Epidermal melanocyte (primary cell): Measurements from ENCODE around the gene TMEM232.
"Not testable (repeated sequence)": the region's sequence is repeated elsewhere in the genome, so short reads cannot be mapped to it uniquely, and the experiment has no call there.

ENCODE experiments used
- DNase-seq: peaks from one replicate; pipeline ENCODE4 v3.0.0; 2011; ENCODE audit warnings: low spot score; ENCODE audit not compliant: insufficient read length

TMEM232 gene

GRCh38 chr5:110707260-110707844 is 19.1 kb downstream of the TMEM232 start:
- no peak for DNase-seq

GRCh38 chr5:110705349-110705748 is 21.1 kb downstream of the TMEM232 start:
- no peak for DNase-seq

GRCh38 chr5:110703481-110703880 is 23.0 kb downstream of the TMEM232 start:
- no peak for DNase-seq

DNA sequence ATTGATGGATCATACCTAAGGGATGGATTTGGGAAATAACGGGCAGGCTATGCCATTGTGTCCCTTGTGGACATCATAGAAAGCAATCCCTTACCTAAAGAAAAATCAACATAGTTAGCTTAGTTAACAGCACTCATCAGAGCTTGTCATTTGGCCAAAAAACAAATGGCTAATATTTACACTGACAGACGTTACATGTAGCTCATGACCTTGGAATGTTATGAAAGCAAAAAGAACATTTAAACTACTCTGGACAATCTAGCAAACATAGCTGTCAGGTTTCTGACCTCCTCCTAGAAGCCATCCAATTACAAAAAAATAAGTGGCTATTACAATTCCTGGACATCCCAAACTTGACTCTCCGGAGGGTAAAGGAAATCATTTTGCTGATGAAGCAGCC is 23.8 kb downstream of the TMEM232 start:
- DNase-seq: no peak

- DNase-seq: no peak
Observed at GRCh38 chr5:110702300-110702699, 24.2 kb downstream of the TMEM232 start.

DNA sequence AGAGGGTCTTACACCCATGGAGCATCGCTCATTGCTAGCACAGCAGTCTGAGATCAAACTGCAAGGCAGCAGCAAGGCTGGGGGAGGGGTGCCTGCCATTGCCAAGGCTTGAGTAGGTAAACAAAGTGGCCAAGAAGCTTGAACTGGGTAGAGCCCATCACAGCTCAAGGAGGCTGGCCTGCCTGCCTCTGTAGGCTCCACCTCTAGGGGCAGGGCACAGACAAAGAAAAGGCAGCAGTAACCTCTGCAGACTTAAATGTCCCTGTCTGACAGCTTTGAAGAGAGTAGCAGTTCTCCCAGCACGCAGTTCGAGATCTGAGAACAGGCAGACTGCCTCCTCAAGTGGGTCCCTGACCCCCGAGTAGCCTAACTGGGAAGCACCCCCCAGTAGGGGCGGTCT is 33.8 kb downstream of the TMEM232 start:
- not testable (repeated sequence) for DNase-seq

- DNase-seq: not testable (repeated sequence)
Observed at GRCh38 chr5:110690587-110690986, 35.9 kb downstream of the TMEM232 start.

- no peak for DNase-seq
Observed at GRCh38 chr5:110687485-110687884, 39.0 kb downstream of the TMEM232 start.

DNA sequence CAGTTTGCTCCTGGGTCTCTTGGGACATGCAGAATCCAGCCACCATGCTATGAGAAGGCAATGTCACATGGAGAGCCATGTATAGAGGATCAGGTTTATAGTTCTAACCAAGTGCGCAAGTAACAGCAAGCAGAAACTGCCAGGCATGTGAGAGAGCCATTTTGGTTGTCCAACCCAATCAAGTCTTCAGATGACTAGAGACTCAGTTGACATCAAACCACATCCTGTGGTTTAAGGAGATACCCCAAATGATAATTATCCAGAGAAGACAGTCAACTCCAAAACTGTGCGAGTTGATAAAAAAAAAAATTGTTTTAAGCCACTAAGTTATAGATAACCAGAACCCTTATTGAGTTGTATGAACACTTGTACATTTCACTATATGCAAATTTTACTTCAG is 40.2 kb downstream of the TMEM232 start:
- no peak for DNase-seq

GRCh38 chr5:110681953-110682352 is 44.5 kb downstream of the TMEM232 start:
- DNase-seq: no peak

DNA sequence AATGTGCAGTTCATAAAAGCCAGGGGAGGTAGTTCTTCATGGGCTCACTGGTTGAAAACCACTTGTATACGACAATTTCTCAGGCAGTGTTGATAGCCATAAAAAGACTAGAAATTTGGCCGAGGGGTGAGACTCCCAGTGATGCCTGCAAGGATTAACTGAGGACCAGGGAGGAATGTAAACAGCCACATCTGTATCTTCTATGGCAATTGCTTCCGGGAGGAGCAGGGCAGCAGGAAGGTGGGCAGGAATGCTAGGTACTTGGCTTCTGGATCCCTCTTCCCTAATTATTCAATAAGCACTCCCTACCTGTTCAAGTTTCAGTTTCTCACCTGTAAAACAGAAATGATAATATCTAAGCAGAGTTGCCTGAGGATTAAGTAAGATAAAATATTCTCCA is 45.4 kb downstream of the TMEM232 start:
- DNase-seq: no peak

DNA sequence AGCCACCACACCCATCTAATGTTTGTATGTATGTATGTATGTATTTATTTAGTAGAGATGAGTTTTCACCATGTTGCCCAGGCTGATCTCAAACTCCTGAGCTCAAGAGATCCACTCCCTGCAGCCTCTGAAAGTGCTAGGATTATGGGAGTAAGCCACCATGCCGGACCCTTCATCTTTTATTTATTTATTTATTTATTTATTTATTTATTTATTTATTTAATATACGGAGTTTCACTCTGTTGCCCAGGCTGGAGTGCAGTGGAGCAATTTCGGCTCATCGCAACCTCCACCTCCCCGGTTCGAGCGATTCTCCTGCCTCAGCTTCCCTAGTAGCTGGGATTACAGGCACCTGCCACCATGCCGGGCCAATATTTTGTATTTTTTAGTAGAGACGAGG is 49.9 kb downstream of the TMEM232 start:
- not testable (repeated sequence) for DNase-seq

DNA sequence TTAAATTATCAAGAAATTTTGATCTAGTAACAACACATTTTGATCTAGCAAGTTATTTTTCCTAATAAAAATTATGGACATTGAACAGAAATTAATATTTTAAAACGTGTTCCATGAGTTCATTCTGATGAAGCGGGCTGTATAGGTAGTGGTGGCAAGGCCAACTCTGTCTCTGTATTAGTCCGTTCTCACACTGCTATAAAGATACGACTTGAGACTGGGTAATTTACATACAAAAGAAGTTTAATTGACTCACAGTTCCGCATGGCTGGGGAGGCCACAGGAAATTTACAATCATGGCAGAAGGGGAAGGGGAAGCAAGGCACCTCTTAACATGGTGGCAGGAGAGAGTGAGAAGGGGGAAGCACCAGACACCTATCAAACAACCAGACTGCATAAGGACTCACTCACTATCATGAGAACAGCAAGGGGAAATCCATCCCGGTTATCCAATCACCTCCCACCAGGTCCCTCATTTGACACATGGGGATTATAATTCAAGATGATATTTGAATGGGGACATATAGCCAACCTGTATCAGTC is 61.2 kb downstream of the TMEM232 start:
- no peak for DNase-seq

- no peak for DNase-seq
Observed at GRCh38 chr5:110663525-110663924, 62.9 kb downstream of the TMEM232 start.

DNA sequence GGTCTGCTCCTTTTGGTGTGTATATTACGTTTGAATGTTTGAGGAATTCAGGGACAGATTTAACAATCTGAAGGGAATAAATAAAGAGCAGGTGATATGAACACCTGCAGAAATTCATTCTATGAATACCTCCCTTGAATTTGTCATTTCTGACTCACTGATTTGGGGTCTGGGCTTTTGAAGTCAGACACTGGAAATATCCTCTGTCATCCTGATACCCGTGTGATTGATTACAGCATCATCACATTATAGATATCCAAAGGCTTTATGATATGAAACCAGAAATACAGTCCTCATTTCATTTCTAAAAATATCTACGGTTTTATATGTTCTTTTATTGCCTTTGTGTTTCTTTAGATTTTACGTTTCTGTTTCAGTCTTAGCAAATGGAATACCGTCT is 68.5 kb downstream of the TMEM232 start:
- DNase-seq: no peak

DNA sequence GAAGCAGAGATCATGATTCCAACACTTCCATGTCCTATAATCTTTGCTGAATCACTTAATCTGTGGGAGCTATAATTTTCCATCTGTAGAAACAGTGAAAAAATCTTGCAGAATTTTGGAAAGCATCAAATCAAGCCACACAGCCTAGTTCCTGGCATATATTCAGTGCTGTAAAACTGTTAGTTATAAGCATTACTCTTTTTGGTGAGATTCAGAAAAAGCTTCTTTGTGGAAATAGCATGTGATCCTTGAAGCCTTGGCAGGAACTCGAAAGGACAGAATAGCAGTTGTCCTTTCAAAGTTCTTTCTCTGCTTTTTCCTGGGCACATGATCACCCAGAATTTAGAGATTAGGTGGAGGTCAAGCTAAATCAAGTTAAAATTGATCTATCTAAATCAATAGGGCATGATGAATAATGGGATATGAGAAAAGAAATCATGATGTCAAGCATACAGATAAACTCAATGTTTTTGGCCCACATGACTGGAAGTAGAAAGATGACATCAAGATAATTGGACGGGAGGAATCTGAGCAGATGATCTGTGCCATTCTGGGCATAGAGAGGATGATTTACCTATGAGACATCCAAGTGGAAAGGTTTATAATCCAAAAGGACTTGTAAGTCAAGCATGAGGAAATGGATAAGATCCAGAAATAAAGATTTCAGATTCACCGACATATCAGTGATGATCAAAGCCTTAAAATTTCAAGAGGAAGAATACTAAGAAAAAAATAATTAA is 73.1 kb downstream of the TMEM232 start:
- DNase-seq: no peak

GRCh38 chr5:110651507-110651906 is 75.0 kb downstream of the TMEM232 start:
- no peak for DNase-seq

DNA sequence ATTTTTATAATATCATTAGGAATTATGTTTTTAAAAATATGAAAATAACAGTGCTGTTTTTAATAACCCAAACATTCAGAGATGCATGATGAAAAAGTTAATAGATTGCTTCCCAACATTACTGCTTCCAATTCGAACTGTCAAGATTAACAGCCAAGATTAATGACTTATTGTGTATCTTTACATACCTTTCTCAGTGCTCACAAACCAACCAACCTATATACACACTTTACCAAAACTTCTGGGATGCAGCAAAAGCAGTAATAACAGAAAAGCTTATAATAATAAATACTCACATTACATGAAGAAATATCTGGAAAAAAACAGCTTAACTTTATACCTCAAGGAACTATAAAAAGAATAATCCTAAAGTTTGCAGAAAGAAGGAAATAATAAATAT is 82.1 kb downstream of the TMEM232 start:
- no peak for DNase-seq

DNA sequence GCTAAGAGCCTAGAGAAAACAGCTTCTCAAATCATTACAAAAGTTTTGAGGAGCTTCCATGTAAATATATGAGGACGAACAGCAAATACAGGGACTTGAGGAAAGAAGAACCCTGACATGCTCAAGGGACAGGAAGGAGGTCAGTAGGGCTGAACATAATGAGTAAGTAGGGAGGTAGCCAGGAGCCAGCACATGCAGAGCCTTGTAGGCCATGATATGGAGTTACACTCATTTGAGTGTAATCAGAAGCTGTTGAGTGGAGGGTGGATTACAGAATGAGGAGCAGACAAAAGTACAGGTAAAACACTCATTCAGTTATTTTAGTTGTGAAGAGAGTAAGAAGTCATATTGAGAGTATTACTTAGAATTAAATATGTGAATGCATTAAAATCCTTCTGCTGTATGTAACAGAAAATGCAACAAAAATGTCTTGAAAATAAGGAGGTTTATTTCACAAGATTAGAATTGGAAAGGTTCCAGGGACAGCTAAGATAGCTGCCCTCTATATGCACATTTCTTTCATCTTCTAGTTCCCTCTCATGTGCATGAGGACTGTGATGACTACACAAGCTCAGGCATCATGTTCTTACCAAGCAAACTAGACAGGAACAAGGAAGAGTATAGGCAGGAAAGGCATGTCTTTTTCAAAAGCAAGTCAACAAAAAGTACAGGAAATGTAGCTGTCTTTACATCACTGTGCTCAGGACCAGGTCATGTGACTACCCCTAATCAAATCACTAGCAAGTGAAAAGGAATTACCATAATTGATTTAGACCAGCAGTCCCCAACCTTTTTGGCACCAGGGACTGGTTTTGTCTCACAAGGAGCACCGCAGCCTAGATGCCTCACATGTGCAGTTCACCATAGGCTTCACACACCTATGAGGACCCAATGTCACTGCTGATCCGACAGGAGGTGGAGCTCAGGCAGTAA is 87.2 kb downstream of the TMEM232 start:
- DNase-seq: no peak

DNA sequence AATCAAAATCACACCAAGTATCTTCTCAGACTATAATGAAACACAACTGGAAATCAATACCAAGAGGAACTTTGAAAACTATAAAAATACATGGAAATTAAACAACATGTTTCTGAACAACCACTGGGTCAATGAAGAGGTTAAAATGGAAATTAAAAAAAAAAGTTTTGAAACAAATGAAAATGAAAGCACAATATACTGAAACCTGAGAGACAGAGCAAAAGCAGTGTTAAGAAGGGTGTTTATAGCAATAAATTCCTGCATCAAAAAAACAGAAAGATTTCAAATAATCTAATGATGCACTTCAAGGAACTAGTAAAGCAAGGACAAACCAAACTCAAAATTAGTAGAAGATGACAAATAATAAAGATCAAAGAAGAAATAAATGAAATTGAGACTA is 92.0 kb downstream of the TMEM232 start:
- DNase-seq: no peak

DNA sequence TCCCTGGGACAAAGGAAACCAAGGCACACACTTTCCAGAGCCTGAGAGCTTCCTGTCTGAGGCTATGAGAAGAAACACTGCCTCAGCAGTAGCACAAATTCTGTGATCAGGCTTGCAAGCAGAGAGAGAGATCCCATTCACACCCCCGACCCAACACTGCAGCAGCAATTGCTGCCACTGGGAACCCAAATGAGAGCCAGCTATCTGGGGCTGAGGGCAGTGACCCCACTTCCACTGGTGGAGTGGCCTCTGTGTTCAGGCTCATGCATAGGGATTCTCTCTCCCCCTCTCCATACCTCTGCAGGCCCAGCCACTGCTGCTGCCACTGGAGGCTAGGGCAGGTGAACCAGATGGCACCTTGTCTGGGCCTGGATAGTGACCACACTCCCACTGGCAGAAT is 95.2 kb downstream of the TMEM232 start:
- DNase-seq: no peak

- DNase-seq: no peak
Observed at GRCh38 chr5:110630350-110630749, 96.1 kb downstream of the TMEM232 start.
